ENCODE data around the gene ICOS.
"Not testable (repeated sequence)": the region's sequence is repeated elsewhere in the genome, so short reads cannot be mapped to it uniquely, and the experiment has no call there.

- TF ChIP-seq, protein P1, sequence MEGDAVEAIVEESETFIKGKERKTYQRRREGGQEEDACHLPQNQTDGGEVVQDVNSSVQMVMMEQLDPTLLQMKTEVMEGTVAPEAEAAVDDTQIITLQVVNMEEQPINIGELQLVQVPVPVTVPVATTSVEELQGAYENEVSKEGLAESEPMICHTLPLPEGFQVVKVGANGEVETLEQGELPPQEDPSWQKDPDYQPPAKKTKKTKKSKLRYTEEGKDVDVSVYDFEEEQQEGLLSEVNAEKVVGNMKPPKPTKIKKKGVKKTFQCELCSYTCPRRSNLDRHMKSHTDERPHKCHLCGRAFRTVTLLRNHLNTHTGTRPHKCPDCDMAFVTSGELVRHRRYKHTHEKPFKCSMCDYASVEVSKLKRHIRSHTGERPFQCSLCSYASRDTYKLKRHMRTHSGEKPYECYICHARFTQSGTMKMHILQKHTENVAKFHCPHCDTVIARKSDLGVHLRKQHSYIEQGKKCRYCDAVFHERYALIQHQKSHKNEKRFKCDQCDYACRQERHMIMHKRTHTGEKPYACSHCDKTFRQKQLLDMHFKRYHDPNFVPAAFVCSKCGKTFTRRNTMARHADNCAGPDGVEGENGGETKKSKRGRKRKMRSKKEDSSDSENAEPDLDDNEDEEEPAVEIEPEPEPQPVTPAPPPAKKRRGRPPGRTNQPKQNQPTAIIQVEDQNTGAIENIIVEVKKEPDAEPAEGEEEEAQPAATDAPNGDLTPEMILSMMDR (IDR thresholded peaks at IDR 0.05) = not testable (repeated sequence)
- not testable (repeated sequence) for TF ChIP-seq EP300 (IDR thresholded peaks at IDR 0.05; ENCODE audit: low read depth)
Observed at GRCh38 chr2:203985978-203986377, 49.4 kb downstream of the ICOS start.
